PC-9 (cell line): ENCODE measurements around the gene RAB25.

Source experiments
- CTCF ChIP-seq: fragments of 200-600 bp; sonication (generic); conservative IDR thresholded peaks from 2 replicates; pipeline ENCODE4 v1.6.1; 2017; ENCODE audit warnings: mixed run types, antibody characterized with exemption, mild to moderate bottlenecking, moderate library complexity
- EZH2 ChIP-seq: fragments of 200-600 bp; sonication (generic); IDR thresholded peaks from 2 replicates; pipeline ENCODE4 v1.8.0; 2017; ENCODE audit warnings: antibody characterized with exemption, low read depth

GRCh38 chr1:156075775-156076204 is 14.8 kb downstream of the RAB25 start:
- TF ChIP-seq CTCF (no peak), EZH2 (no peak)
